ENCODE measurements around the gene DUSP3.

DNA sequence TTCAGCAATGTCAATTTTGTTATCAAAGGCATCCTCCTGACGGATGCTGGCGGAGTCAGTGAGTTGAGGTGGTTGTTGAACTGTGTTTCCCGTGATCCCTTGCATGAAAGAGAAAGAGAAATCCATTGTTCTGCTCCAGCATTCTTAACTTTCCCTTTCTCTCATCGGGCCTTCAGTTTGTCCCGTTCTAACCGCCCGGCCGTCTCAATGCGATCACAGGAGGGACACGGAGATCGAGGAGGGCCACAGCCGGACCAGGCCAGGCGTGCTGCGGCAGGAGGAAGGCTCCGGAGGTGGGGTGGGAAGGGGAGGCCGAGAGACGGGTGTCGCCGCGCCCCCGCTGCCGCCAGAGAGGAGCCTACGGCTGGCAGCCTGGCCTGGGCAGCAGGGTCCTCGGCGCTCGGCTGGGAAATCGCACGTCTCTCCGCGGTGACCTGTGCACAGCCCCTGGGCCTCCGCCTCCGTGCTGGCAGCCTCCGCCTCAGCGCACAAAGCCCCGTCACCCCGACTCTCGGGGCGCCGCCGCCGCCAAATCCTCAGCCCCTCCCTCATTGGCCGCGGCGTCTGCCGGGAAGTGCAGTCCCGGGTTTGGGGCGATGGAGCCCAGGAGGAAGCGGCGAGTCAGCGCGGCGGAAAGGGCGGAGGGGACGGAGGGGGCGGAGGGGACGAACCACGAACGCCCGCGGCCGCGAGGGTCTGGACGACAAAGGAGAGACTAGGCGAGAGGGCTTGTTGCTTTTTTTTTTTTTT, 58.3 kb downstream of the DUSP3 start:
- TF ChIP-seq, protein P1, sequence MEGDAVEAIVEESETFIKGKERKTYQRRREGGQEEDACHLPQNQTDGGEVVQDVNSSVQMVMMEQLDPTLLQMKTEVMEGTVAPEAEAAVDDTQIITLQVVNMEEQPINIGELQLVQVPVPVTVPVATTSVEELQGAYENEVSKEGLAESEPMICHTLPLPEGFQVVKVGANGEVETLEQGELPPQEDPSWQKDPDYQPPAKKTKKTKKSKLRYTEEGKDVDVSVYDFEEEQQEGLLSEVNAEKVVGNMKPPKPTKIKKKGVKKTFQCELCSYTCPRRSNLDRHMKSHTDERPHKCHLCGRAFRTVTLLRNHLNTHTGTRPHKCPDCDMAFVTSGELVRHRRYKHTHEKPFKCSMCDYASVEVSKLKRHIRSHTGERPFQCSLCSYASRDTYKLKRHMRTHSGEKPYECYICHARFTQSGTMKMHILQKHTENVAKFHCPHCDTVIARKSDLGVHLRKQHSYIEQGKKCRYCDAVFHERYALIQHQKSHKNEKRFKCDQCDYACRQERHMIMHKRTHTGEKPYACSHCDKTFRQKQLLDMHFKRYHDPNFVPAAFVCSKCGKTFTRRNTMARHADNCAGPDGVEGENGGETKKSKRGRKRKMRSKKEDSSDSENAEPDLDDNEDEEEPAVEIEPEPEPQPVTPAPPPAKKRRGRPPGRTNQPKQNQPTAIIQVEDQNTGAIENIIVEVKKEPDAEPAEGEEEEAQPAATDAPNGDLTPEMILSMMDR (IDR thresholded peaks at IDR 0.05), result no peak
- TF ChIP-seq POLR2A (IDR thresholded peaks at IDR 0.05) (peak; percentile 32), EP300 (IDR thresholded peaks at IDR 0.05) (no peak)

All from ovary (tissue), 3 donors.